Calu3 (cell line): ENCODE data around the gene PPP6R2. TPM values are rescaled to one million over a fixed set of nuclear protein-coding genes. Genes with fewer than 3 reads are reported as not detected.
A peak's percentile ranks its signal among the peaks of the same experiment; 100 is the strongest.
"Not testable (repeated sequence)": the region's sequence is repeated elsewhere in the genome, so short reads cannot be mapped to it uniquely, and the experiment has no call there.

Experiments
- BruUV-seq: library from RNA; stranded (reverse); fragments of 400-500 nt; replicated peaks from 2 replicates; lab custom pipeline; 2021; lab: Mats Ljungman, UMichigan
- CTCF ChIA-PET: fragments of 300-600 bp; sonication (Branson Sonifier 250); formaldehyde crosslinking; loops from one replicate; lab custom pipeline; 2022; ENCODE audit warnings: antibody characterized with exemption; lab: Charles Lee
- DNase-seq: peaks from one replicate; pipeline ENCODE4 v3.0.0; 2022
- H3K27ac Mint-ChIP-seq: one replicate; pipeline ENCODE4 v1.8.0; 2022; ENCODE audit warnings: mixed read lengths; ENCODE audit not compliant: unreplicated experiment
- H3K27me3 Mint-ChIP-seq: one replicate; pipeline ENCODE4 v1.8.0; 2022; ENCODE audit warnings: mixed read lengths; ENCODE audit not compliant: unreplicated experiment
- H3K36me3 Mint-ChIP-seq: one replicate; pipeline ENCODE4 v1.8.0; 2022; ENCODE audit warnings: mild to moderate bottlenecking, moderate library complexity, mixed read lengths; ENCODE audit not compliant: insufficient read depth, unreplicated experiment
- H3K4me1 Mint-ChIP-seq: one replicate; pipeline ENCODE4 v1.8.0; 2022; ENCODE audit warnings: mild to moderate bottlenecking, low read depth, mixed read lengths; ENCODE audit not compliant: unreplicated experiment
- H3K4me3 Mint-ChIP-seq: one replicate; pipeline ENCODE4 v1.8.0; 2022; ENCODE audit warnings: mild to moderate bottlenecking, low read depth, moderate library complexity, mixed read lengths; ENCODE audit not compliant: unreplicated experiment
- H3K9me3 Mint-ChIP-seq: one replicate; pipeline ENCODE4 v1.8.0; 2022; ENCODE audit warnings: low read depth, mixed read lengths; ENCODE audit not compliant: unreplicated experiment
- intact Hi-C: fragments of 100-400 bp; cut with micrococcal nuclease; formaldehyde crosslinking; loops from one replicate; pipeline ENCODE4 v1.10.0; 2022; ENCODE audit not compliant: unreplicated experiment
- total RNA-seq: library from RNA; stranded (reverse); gene quantifications from 2 replicates; pipeline ENCODE4 v1.2.3, GENCODE V29; 2022
- TF ChIP-seq, protein P1 (sequence below): fragments of 200-600 bp; IDR thresholded peaks from one replicate; pipeline ENCODE4 v1.8.0; 2022; ENCODE audit warnings: antibody characterized with exemption; ENCODE audit not compliant: unreplicated experiment

The PPP6R2 gene
- total RNA-seq, 1 experiment from 2014 or later = 47.1 TPM

DNA sequence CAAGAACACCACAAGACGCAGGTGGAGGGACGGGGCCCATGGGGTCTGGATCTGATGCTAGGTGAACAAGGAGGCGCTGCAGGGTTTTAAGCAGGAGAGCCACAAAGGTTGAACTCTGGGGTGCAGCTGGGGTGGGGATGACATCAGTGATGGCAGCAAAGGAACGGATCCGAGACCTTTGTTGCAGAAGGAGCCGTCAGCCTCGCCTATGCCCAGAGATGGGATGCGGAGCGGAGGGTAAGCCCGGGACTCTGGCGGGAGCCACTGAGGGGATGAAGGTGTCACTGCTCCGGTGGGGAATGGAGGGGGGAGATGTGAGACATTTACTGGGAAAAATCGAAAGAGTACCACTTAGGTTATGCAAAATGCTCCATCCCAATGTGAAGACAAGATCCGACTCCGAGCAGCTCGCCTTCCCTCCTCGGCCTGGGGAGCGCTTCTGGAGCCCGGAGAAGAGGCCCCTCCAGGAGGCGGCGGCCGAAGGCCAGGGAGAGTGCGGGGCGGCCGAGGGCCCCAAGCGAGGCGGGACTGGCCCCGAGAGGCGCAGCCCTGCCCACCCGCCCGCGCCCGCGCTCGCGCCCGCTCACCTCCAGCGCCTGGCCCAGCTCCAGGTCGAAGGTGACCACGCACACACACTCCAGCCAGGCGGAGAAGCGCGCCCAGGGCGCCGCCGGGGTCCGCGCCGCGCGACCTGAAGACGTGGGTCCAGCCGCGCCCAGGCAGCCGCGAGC is 16.7 kb upstream of the PPP6R2 start:
- Mint-ChIP-seq H3K36me3 (peaks cover 27% of the 10 kb centered on the region), H3K4me3 (peak overlapping the region; percentile 74), H3K27ac (peak overlapping the region; percentile 64), H3K9me3 (no peaks in the 10 kb centered on the region), H3K27me3 (no peaks in the 10 kb centered on the region), H3K4me1 (peaks cover 29% of the 10 kb centered on the region)
- BruUV-seq = no TSS peak
- TF ChIP-seq, protein P1, sequence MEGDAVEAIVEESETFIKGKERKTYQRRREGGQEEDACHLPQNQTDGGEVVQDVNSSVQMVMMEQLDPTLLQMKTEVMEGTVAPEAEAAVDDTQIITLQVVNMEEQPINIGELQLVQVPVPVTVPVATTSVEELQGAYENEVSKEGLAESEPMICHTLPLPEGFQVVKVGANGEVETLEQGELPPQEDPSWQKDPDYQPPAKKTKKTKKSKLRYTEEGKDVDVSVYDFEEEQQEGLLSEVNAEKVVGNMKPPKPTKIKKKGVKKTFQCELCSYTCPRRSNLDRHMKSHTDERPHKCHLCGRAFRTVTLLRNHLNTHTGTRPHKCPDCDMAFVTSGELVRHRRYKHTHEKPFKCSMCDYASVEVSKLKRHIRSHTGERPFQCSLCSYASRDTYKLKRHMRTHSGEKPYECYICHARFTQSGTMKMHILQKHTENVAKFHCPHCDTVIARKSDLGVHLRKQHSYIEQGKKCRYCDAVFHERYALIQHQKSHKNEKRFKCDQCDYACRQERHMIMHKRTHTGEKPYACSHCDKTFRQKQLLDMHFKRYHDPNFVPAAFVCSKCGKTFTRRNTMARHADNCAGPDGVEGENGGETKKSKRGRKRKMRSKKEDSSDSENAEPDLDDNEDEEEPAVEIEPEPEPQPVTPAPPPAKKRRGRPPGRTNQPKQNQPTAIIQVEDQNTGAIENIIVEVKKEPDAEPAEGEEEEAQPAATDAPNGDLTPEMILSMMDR = no peak
- no peak for DNase-seq
- CTCF ChIA-PET = interaction anchor here (0.6 to 2.8 kb wide), 5 partner anchors 20 to 74 kb away, joined by 3 to 9 read pairs (median 6); no protein-coding TSS in a partner anchor
- intact Hi-C loops = loop anchor here (5.0 kb wide), 1 partner anchor 54 kb away; the partner anchor contains the start of gene MAPK11

DNA sequence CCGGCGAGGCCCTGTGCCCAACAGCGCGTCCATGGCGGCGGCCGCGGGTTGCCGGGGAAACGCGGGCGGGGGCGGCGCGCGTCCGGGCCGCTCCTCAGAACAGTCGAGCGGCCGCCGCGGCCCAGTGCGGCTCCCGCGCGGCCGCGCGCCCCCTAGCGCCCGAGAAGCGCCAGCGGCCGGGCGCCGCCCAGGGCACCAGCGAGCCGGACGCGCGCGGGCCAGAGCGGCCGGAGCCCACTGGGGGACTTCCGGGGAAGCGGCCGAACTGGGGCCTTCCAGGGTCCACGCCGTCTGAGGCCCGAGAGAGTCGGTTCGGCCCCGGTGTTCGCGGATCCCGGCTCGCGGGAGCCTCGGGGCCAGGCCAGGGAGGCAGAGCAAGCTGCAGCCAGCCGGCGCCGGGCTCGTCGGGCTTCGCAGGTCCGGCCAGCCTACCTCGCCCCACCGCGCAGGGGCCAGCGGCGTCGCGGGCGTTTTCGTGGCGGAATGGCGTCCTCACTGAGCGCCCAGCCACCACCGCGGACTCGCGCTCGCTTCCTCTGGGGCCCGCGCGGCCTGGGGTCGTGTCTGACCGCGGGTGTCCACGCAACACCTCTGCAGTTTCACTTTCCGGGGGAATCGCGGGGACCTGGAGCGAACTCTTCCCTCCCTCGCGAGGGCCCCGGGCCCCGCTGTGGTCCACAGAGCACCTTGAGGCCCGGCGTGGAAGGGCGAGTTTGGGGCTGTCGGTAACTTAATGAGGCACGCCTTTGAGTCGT is 16.0 kb upstream of the PPP6R2 start, which contains the start of gene DENND6B:
Gene DENND6B, minus strand, starts transcription at position 57 of the 755 bp plus-strand sequence. Its CDS starts 24 bp downstream, at position 33.
- Mint-ChIP-seq H3K4me1 (peaks cover 31% of the 10 kb centered on the region), H3K36me3 (peaks cover 27% of the 10 kb centered on the region), H3K27me3 (no peaks in the 10 kb centered on the region), H3K9me3 (no peaks in the 10 kb centered on the region), H3K4me3 (peak within 1 kb of the TSS; percentile 74), H3K27ac (peak within 1 kb of the TSS; percentile 67)
- intact Hi-C loops = loop anchor here (5.0 kb wide), 1 partner anchor 55 kb away; the partner anchor contains the start of gene MAPK11
- TF ChIP-seq, protein P1 = peak; percentile 35
- peak; percentile 86 for DNase-seq
- TSS peak; percentile 69 for BruUV-seq
- CTCF ChIA-PET = interaction anchor here (0.6 to 1.9 kb wide), 3 partner anchors 21 to 76 kb away, joined by 3 to 5 read pairs (median 3); no protein-coding TSS in a partner anchor

GRCh38 chr22:50327711-50328019 is 15.5 kb upstream of the PPP6R2 start:
- Mint-ChIP-seq H3K4me3 (peak overlapping the region; percentile 74), H3K9me3 (no peaks in the 10 kb centered on the region), H3K27me3 (no peaks in the 10 kb centered on the region), H3K36me3 (peaks cover 27% of the 10 kb centered on the region), H3K4me1 (peaks cover 31% of the 10 kb centered on the region), H3K27ac (peak overlapping the region; percentile 67)
- no TSS peak for BruUV-seq
- intact Hi-C loops = loop anchor here (5.0 kb wide), 1 partner anchor 55 kb away; the partner anchor contains the start of gene MAPK11
- no peak for DNase-seq
- TF ChIP-seq, protein P1 = no peak
- CTCF ChIA-PET = interaction anchor here (0.6 to 1.9 kb wide), 3 partner anchors 22 to 76 kb away, joined by 3 to 5 read pairs (median 3); no protein-coding TSS in a partner anchor

DNA sequence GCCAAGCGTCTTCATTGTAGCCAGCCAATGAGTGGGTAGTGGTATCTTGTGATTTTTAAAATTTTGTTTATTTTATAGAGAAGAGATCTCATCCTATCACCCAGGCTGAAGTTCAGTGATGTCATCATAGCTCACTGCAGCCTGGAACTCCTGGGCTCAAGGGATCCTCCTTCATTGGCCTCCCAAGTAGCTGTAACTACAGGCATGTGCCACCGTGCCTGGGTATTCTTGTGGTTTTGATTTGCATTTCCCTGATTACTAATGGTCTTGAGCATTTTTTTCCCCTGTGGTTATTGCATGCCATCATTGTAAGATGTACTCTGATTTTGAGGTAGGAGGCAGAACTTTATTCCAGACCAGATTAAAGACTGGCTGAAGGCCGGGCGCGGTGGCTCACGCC is 13.9 kb upstream of the PPP6R2 start:
- Mint-ChIP-seq H3K4me1 (peaks cover 31% of the 10 kb centered on the region), H3K9me3 (no peaks in the 10 kb centered on the region), H3K27me3 (no peaks in the 10 kb centered on the region), H3K27ac (no peak overlapping the region), H3K36me3 (peaks cover 27% of the 10 kb centered on the region), H3K4me3 (no peak overlapping the region)
- CTCF ChIA-PET = no interaction called here
- intact Hi-C loops = loop anchor here (5.0 kb wide), 1 partner anchor 57 kb away; the partner anchor contains the start of gene MAPK11
- TF ChIP-seq, protein P1 = no peak
- DNase-seq = no peak
- BruUV-seq = no TSS peak

DNA sequence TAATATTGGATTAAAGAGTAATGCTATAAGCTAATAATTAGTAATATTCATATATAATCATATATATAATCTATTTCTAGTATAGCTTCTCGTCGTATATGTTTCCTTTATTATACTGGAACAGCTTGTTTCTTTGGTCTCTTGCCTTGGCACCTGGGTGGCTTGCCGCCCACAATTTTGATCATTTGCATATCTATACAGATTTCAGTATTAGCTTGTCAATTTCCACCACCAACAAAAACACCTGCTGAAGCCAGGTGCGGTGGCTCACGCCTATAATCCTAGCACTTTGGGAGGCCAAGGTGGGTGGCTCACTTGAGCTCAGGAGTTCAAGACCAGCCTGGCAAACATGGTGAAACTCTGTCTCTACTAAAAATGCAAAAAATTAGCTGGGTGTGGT is 8.7 kb upstream of the PPP6R2 start:
- H3K4me1 Mint-ChIP-seq, H3K36me3 Mint-ChIP-seq, H3K27me3 Mint-ChIP-seq, H3K27ac Mint-ChIP-seq, BruUV-seq, intact Hi-C loops, H3K4me3 Mint-ChIP-seq, H3K9me3 Mint-ChIP-seq, DNase-seq: not testable (repeated sequence)
- CTCF ChIA-PET = interaction anchor here (0.5 kb wide), 1 partner anchor 229 kb away, joined by 3 read pairs; no protein-coding TSS in a partner anchor
